H9 (cell line): Measurements from ENCODE around the gene DUSP1. TPM values are rescaled to one million over a fixed set of nuclear protein-coding genes. Genes with fewer than 3 reads are reported as not detected.

Experiments used
- DNase-seq: peaks from one replicate; pipeline ENCODE4 v3.0.0-alpha.2; 2017
- H2AFZ ChIP-seq: one replicate; pipeline ENCODE4 v1.6.1; 2013; ENCODE audit warnings: mild to moderate bottlenecking, low read length, control low read depth, moderate library complexity
- H2AK5ac ChIP-seq: 2 replicates; pipeline ENCODE4 v1.6.1; 2013; ENCODE audit warnings: low read length, control low read depth, mixed read lengths; ENCODE audit not compliant: insufficient read length
- H2BK120ac ChIP-seq: one replicate; pipeline ENCODE4 v1.6.1; 2013; ENCODE audit warnings: low read depth, mild to moderate bottlenecking, low read length, control low read depth, inconsistent platforms; ENCODE audit not compliant: poor library complexity, severe bottlenecking
- H2BK12ac ChIP-seq: 2 replicates; pipeline ENCODE4 v1.6.1; 2013; ENCODE audit warnings: low read length, control low read depth, mixed read lengths, low read depth; ENCODE audit not compliant: insufficient read length
- H2BK15ac ChIP-seq: 2 replicates; pipeline ENCODE4 v1.6.1; 2013; ENCODE audit warnings: low read depth, low read length, control low read depth
- H2BK20ac ChIP-seq: one replicate; pipeline ENCODE4 v1.6.1; 2013; ENCODE audit warnings: low read depth, mild to moderate bottlenecking, low read length, control low read depth, inconsistent platforms; ENCODE audit not compliant: poor library complexity, severe bottlenecking
- H2BK5ac ChIP-seq: 2 replicates; pipeline ENCODE4 v1.6.1; 2013; ENCODE audit warnings: low read length, control low read depth, mixed read lengths; ENCODE audit not compliant: insufficient read length
- H3K14ac ChIP-seq: 2 replicates; pipeline ENCODE4 v1.6.1; 2013; ENCODE audit warnings: low read length, control low read depth; ENCODE audit not compliant: insufficient read depth
- H3K18ac ChIP-seq: 2 replicates; pipeline ENCODE4 v1.6.1; 2013; ENCODE audit warnings: low read depth, mild to moderate bottlenecking, mixed read lengths, low read length, control low read depth; ENCODE audit not compliant: insufficient read length
- H3K23ac ChIP-seq: 2 replicates; pipeline ENCODE4 v1.6.1; 2013; ENCODE audit warnings: low read length, control low read depth, mixed read lengths, low read depth; ENCODE audit not compliant: insufficient read length
- H3K23me2 ChIP-seq: 2 replicates; pipeline ENCODE4 v1.6.1; 2013; ENCODE audit warnings: low read depth, mild to moderate bottlenecking, mixed read lengths, low read length, control low read depth; ENCODE audit not compliant: insufficient read length, poor library complexity, severe bottlenecking
- H3K27ac ChIP-seq: 2 replicates; pipeline ENCODE4 v1.5.1; 2013; ENCODE audit warnings: low read length, control low read depth, mixed read lengths, low read depth; ENCODE audit not compliant: insufficient read length
- H3K27me3 ChIP-seq: 2 replicates; pipeline ENCODE4 v1.6.1; 2013; ENCODE audit warnings: low read length, control low read depth, inconsistent platforms; ENCODE audit not compliant: insufficient read depth
- H3K4ac ChIP-seq: 2 replicates; pipeline ENCODE4 v1.6.1; 2013; ENCODE audit warnings: low read depth, mild to moderate bottlenecking, control low read depth, inconsistent platforms, low read length, moderate library complexity
- H3K4me1 ChIP-seq: 2 replicates; pipeline ENCODE4 v1.6.1; 2013; ENCODE audit warnings: low read length, control low read depth, inconsistent platforms; ENCODE audit not compliant: insufficient read depth
- H3K4me2 ChIP-seq: 2 replicates; pipeline ENCODE4 v1.6.1; 2013; ENCODE audit warnings: low read length, control low read depth, mixed read lengths; ENCODE audit not compliant: insufficient read length, insufficient read depth
- H3K56ac ChIP-seq: 2 replicates; pipeline ENCODE4 v1.6.1; 2013; ENCODE audit warnings: low read depth, mild to moderate bottlenecking, mixed read lengths, low read length, control low read depth; ENCODE audit not compliant: insufficient read length
- H3K79me1 ChIP-seq: 2 replicates; pipeline ENCODE4 v1.6.1; 2013; ENCODE audit warnings: low read depth, mild to moderate bottlenecking, moderate library complexity, low read length, control low read depth, inconsistent platforms; ENCODE audit not compliant: insufficient read depth, poor library complexity, severe bottlenecking
- H3K79me2 ChIP-seq: 2 replicates; pipeline ENCODE4 v1.6.1; 2013; ENCODE audit warnings: low read length, control low read depth, inconsistent platforms; ENCODE audit not compliant: insufficient read depth
- H3K9ac ChIP-seq: 2 replicates; pipeline ENCODE4 v1.6.1; 2013; ENCODE audit warnings: low read length, control low read depth, mixed read lengths; ENCODE audit not compliant: insufficient read length; ENCODE audit errors: extremely low read depth
- H3K9me3 ChIP-seq: one replicate; pipeline ENCODE4 v1.6.1; 2013; ENCODE audit warnings: low read depth, low read length, inconsistent platforms; ENCODE audit not compliant: control insufficient read depth
- H3T11ph ChIP-seq: one replicate; pipeline ENCODE4 v1.6.1; 2013; ENCODE audit warnings: mild to moderate bottlenecking, low read length, control low read depth, inconsistent platforms
- H4K20me1 ChIP-seq: one replicate; pipeline ENCODE4 v1.6.1; 2013; ENCODE audit not compliant: control insufficient read depth, insufficient read length, insufficient read depth
- H4K5ac ChIP-seq: 2 replicates; pipeline ENCODE4 v1.6.1; 2013; ENCODE audit warnings: low read depth, mild to moderate bottlenecking, mixed read lengths, low read length, control low read depth; ENCODE audit not compliant: insufficient read length
- H4K8ac ChIP-seq: replicated peaks from 2 replicates; pipeline ENCODE4 v1.6.1; 2013; ENCODE audit warnings: low read length, control low read depth, mixed read lengths, low read depth; ENCODE audit not compliant: insufficient read length
- H4K91ac ChIP-seq: 2 replicates; pipeline ENCODE4 v1.6.1; 2013; ENCODE audit warnings: low read depth, mild to moderate bottlenecking, moderate library complexity, mixed read lengths, low read length, control low read depth; ENCODE audit not compliant: insufficient read length
- H3K27ac Mint-ChIP-seq, 3 experiments: 2 replicates in 2 of 3; 3 replicates in 1 of 3; pipeline ENCODE4 v1.8.0; 2020 to 2021; ENCODE audit warnings: mixed read lengths in 3 of 3, mild to moderate bottlenecking in 1 of 3, moderate library complexity in 1 of 3
- H3K27me3 Mint-ChIP-seq: 2 replicates; pipeline ENCODE4 v1.8.0; 2021; ENCODE audit warnings: low read depth, mild to moderate bottlenecking, moderate library complexity, mixed read lengths
- H3K36me3 Mint-ChIP-seq, 3 experiments: 2 replicates in 2 of 3; 3 replicates in 1 of 3; pipeline ENCODE4 v1.8.0; 2020 to 2021; ENCODE audit warnings: low read depth in 3 of 3, mixed read lengths in 3 of 3; ENCODE audit not compliant: insufficient read depth in 1 of 3
- H3K4me1 Mint-ChIP-seq, 2 experiments: 2 replicates each; pipeline ENCODE4 v1.8.0; 2020; ENCODE audit warnings: mixed read lengths in 2 of 2
- H3K4me3 Mint-ChIP-seq, 2 experiments: 2 replicates in 1 of 2; 3 replicates in 1 of 2; pipeline ENCODE4 v1.8.0; 2020 to 2021; ENCODE audit warnings: mild to moderate bottlenecking in 2 of 2, mixed read lengths in 2 of 2, moderate library complexity in 1 of 2
- H3K9me3 Mint-ChIP-seq, 2 experiments: 2 replicates in 1 of 2; 3 replicates in 1 of 2; pipeline ENCODE4 v1.8.0; 2020; ENCODE audit warnings: mild to moderate bottlenecking in 2 of 2, mixed read lengths in 2 of 2, moderate library complexity in 1 of 2
- WGBS: extraction: QIAGEN DNeasy Blood & Tissue Kit; methylation state at CpG from one replicate; pipeline ENCODE4 v1.1.7; 2013; ENCODE audit warnings: missing lambda C conversion rate, low lambda C conversion rate, mixed read lengths; ENCODE audit not compliant: insufficient read length; ENCODE audit errors: extremely low coverage; 5-methylcytosine and 5-hydroxymethylcytosine counted together
- total RNA-seq: library from RNA; stranded (reverse); gene quantifications from 2 replicates; pipeline ENCODE4 v1.2.1, GENCODE V29; 2021
- TF ChIP-seq, protein P1 (sequence below): fragments of 200-600 bp; sonication (generic); conservative IDR thresholded peaks from 3 replicates; pipeline ENCODE4 v1.8.0; 2021; ENCODE audit warnings: antibody characterized with exemption, mild to moderate bottlenecking

DUSP1 gene
- total RNA-seq, 1 experiment from 2014 or later = 10.9 TPM

DNA sequence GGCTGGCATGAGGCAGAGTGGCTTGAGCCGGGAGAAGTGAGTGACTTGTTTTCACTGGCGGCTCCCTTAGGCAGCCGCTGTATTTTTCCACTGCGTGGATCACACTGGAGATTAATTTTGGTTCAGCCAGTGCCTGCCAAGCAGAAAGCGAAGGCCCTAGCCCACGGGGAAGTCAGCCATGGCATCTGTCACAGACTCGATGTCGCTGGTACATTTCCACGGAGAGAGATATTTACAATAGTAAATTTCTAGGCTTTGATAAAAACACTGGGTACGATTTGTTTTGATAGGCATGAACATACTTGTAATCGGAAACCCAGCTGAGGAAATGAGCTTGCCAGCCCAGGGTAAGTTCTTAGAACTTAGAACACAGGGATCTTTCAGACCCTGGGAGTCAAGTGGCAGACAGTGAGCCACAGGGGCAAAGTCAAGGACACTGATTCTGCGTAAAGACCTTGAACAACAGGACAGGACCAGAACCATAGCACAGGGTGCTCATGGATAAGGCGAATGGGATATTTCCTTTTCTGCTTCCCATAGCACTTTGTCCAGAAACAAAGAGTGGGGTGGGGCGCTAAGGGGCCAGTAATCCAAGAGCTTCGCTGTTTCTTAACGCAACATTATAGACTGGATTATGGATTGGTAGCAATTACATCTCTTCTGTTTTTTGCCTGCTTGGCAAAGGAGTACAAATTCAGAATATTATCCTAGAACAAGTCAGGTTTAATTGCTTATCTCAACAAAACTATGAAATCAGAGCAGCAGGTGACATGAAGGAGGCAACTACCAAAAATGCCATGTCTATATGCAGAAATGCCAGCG lies 4.5 kb downstream of the DUSP1 start:
- Histone ChIP-seq H4K8ac (no peak overlapping the region), H2BK120ac (no peak overlapping the region), H3K14ac (peak overlapping the region; percentile 36; the same call in 1 of the 2 replicates), H3K56ac (no peak overlapping the region), H3K4ac (no peak overlapping the region), H3K27me3 (no peaks in the 10 kb centered on the region), H3K4me1 (no peaks in the 10 kb centered on the region), H3K4me2 (no peak overlapping the region), H3K23me2 (peaks cover 6% of the 10 kb centered on the region), H3K79me1 (no peaks in the 10 kb centered on the region), H3K23ac (no peak overlapping the region), H4K91ac (no peak overlapping the region), H2BK20ac (no peak overlapping the region), H3K79me2 (no peaks in the 10 kb centered on the region), H2BK12ac (peak overlapping the region; percentile 58), H2BK15ac (no peak overlapping the region; the same call in 1 of the 2 replicates), H2AFZ (no peak overlapping the region), H3K18ac (peak overlapping the region; percentile 7), H4K5ac (no peak overlapping the region), H2BK5ac (no peak overlapping the region), H4K20me1 (no peaks in the 10 kb centered on the region), H3K9ac (no peak overlapping the region), H3T11ph (no peak overlapping the region), H3K9me3 (no peaks in the 10 kb centered on the region), H2AK5ac (no peak overlapping the region), H3K27ac (no peak overlapping the region)
- DNase-seq = no peak
- Mint-ChIP-seq H3K4me1 (peaks cover 26 to 39% of the 10 kb centered on the region in 2 experiments), H3K36me3 (peaks cover 11 to 25% (median 23%) of the 10 kb centered on the region in 3 experiments), H3K27me3 (peaks cover 12% of the 10 kb centered on the region), H3K27ac (peak overlapping the region; percentile 3 to 98 (median 91); a peak in 6 of 7 replicates), H3K4me3 (peak overlapping the region; percentile 10 to 40; a peak in 2 of 5 replicates), H3K9me3 (no peaks in the 10 kb centered on the region; a peak in 1 of 5 replicates)
- TF ChIP-seq, protein P1, sequence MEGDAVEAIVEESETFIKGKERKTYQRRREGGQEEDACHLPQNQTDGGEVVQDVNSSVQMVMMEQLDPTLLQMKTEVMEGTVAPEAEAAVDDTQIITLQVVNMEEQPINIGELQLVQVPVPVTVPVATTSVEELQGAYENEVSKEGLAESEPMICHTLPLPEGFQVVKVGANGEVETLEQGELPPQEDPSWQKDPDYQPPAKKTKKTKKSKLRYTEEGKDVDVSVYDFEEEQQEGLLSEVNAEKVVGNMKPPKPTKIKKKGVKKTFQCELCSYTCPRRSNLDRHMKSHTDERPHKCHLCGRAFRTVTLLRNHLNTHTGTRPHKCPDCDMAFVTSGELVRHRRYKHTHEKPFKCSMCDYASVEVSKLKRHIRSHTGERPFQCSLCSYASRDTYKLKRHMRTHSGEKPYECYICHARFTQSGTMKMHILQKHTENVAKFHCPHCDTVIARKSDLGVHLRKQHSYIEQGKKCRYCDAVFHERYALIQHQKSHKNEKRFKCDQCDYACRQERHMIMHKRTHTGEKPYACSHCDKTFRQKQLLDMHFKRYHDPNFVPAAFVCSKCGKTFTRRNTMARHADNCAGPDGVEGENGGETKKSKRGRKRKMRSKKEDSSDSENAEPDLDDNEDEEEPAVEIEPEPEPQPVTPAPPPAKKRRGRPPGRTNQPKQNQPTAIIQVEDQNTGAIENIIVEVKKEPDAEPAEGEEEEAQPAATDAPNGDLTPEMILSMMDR = no peak
- WGBS = no CpG with 5 or more reads among the region's 17 CpGs
